AG10803 (cell line): Measurements from ENCODE around the gene VN1R5.
"Not testable (repeated sequence)": the region's sequence is repeated elsewhere in the genome, so short reads cannot be mapped to it uniquely, and the experiment has no call there.

Experiments
- DNase-seq: peaks from one replicate; pipeline ENCODE4 v3.0.0; 2010; ENCODE audit warnings: low read depth
- H3K4me3 ChIP-seq: 2 replicates; pipeline ENCODE4 v1.5.1; 2011; ENCODE audit warnings: mild to moderate bottlenecking, low read length, control low read depth
- CTCF ChIP-seq: conservative IDR thresholded peaks from 2 replicates; pipeline ENCODE4 v1.5.1; 2011; ENCODE audit warnings: mild to moderate bottlenecking, low read length, control low read depth, inconsistent platforms

Gene VN1R5

GRCh38 chr1:247216261-247216660 lies 39.6 kb upstream of the VN1R5 start:
- no peak overlapping the region for H3K4me3 ChIP-seq
- TF ChIP-seq CTCF, result no peak
- DNase-seq, result no peak

- DNase-seq, result no peak
- no peak overlapping the region for H3K4me3 ChIP-seq
- TF ChIP-seq CTCF, result no peak
Observed at GRCh38 chr1:247218121-247218651, 37.7 kb upstream of the VN1R5 start.

DNA sequence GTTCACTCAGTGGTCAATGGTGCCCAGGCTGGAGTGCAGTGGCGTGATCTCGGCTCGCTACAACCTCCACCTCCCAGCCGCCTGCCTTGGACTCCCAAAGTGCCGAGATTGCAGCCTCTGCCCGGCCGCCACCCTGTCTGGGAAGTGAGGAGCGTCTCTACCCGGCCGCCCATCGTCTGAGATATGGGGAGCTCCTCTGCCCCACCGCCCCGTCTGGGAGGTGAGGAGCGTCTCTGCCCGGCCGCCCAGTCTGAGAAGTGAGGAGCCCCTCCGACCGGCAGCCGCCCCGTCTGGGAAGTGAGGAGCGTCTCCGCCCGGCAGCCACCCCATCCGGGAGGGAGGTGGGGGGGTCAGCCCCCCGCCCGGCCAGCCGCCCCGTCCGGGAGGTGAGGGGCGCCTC lies 35.6 kb upstream of the VN1R5 start:
- H3K4me3 ChIP-seq, DNase-seq: not testable (repeated sequence)

DNA sequence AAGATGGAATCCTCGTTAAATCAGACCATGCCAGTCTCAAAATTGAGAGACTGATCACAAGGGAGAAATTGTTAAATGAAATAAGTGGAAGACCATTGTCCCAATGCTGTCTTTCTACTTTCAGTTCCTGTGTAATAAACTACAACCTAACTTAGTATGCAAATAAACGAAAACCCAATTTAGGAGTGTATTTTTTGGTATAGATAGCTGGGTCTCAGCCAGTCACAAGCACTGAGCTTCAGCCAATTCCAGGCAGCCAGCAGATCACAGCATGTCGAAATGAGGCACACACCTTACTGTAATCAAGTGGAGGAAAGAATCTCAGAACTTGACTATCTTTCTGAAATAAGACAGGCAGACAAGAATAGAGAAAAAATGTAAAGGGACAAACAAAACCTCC lies 33.0 kb upstream of the VN1R5 start:
- TF ChIP-seq CTCF, result no peak
- no peak for DNase-seq
- no peak overlapping the region for H3K4me3 ChIP-seq

DNA sequence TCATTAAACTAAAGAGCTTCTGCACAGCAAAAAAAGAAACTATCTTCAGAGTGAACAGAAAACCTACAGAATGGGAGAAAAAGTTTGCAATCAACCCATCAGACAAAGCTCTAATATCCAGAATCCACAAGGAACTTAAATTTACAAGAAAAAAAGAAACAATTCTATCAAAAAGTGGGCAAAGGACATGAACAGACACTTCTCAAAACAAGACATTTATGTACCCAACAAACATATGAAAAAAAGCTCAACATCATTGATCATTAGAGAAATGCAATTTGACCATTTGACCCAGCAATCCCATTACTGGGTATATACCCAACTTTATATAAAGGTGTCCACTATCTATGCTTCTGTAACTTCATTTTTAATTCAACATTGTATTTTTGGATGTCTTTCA lies 31.1 kb upstream of the VN1R5 start:
- no peak for TF ChIP-seq CTCF
- DNase-seq, result no peak
- no peak overlapping the region for H3K4me3 ChIP-seq

DNA sequence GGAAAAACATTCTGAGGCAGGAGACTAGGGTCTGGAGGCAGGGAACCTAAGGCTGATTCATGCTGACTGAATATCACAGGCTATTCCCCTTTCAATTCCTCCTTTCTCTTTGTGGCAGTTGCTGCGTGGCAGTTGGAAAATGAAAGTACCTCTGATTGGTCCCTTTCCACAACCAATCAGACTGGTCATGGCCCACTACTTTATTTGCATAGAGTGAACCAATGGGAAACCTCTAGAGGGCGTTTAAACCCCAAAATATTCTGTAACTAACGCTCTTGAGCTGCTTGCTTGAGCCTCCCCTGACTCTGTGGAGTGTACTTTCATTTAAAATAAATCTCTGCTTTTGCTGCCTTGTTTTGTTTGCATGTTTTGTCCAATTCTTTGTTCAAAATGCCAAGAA lies 27.7 kb upstream of the VN1R5 start:
- no peak for TF ChIP-seq CTCF
- DNase-seq, result peak; percentile 9
- no peak overlapping the region for H3K4me3 ChIP-seq

GRCh38 chr1:247241691-247242090 lies 14.2 kb upstream of the VN1R5 start:
- TF ChIP-seq CTCF, result no peak
- DNase-seq, result no peak
- H3K4me3 ChIP-seq, result no peak overlapping the region
